A673 (cell line): Measurements from ENCODE around the gene EIF3K.

Experiments
- CTCF ChIP-seq: fragments of 300-800, 200-600 bp; sonication (generic); conservative IDR thresholded peaks from 2 replicates; pipeline ENCODE4 v1.5.1; 2017; ENCODE audit warnings: low read depth, mild to moderate bottlenecking, antibody characterized with exemption, low read length, moderate library complexity, mixed read lengths
- EZH2 ChIP-seq: fragments of 200-600 bp; sonication (generic); IDR thresholded peaks from 2 replicates; pipeline ENCODE4 v1.6.1; 2017; ENCODE audit warnings: borderline replicate concordance, low read depth, mild to moderate bottlenecking, mixed read lengths, antibody characterized with exemption, low read length; ENCODE audit not compliant: poor library complexity, severe bottlenecking

- TF ChIP-seq CTCF (no peak), EZH2 (no peak)
Observed at GRCh38 chr19:38683393-38684077, 64.5 kb downstream of the EIF3K start.
